A549 (cell line): ENCODE data around the gene SLIT3. TPM values are rescaled to one million over a fixed set of nuclear protein-coding genes. Genes with fewer than 3 reads are reported as not detected.

Source experiments
- ATAC-seq, 2 experiments: fragments of 200-7000 bp in 1 of 2; fragments of >200 bp in 1 of 2; cut with Nextera tagmentation in 1 of 2; cut with Tn5 transposase in 1 of 2; 3 replicates each; pipeline versions ENCODE4 v1.8.0 to v1.9.1; 2018 to 2020; ENCODE audit warnings: mild to moderate bottlenecking in 1 of 2, moderate library complexity in 1 of 2
- CTCF ChIA-PET: fragments of 300-600 bp; sonication (Branson Sonifier 250); formaldehyde crosslinking; extraction: SDS; loops from one replicate; lab custom pipeline; 2021; ENCODE audit warnings: antibody characterized with exemption, inconsistent platforms; lab: Yijun Ruan, JAX
- POLR2A ChIA-PET: fragments of 350-600 bp; formaldehyde crosslinking; extraction: SDS; loops from one replicate; lab custom pipeline; 2021; ENCODE audit warnings: antibody characterized with exemption, inconsistent platforms; lab: Yijun Ruan, JAX
- DNase-seq, 2 experiments: peaks; one replicate each; pipeline versions ENCODE4 v3.0.0 to v3.0.0-alpha.2; 2011 to 2016; ENCODE audit warnings: low read depth in 1 of 2, low spot score in 1 of 2
- FAIRE-seq: peaks from 2 replicates; lab custom pipeline; 2011; peaks lifted over from hg19 to GRCh38; lab: Jason Lieb, UNC
- H3K27ac ChIP-seq, 2 experiments: fragments of >200 bp; sonication (Bioruptor Twin); formaldehyde crosslinking; 3 replicates each; pipeline ENCODE4 v1.5.1; 2016 to 2017
- H3K4me1 ChIP-seq: fragments of >200 bp; sonication (Bioruptor Twin); formaldehyde crosslinking; 3 replicates; pipeline ENCODE4 v1.6.1; 2016
- H3K4me2 ChIP-seq: fragments of >200 bp; sonication (Bioruptor Twin); formaldehyde crosslinking; 3 replicates; pipeline ENCODE4 v1.6.1; 2016
- H3K4me3 ChIP-seq: fragments of >200 bp; sonication (Bioruptor Twin); formaldehyde crosslinking; 3 replicates; pipeline ENCODE4 v1.5.1; 2016
- H3K9me3 ChIP-seq: fragments of >200 bp; sonication (Bioruptor Twin); formaldehyde crosslinking; 3 replicates; pipeline ENCODE4 v1.6.1; 2016
- ATOH8 ChIP-seq: fragments of 250-450 bp; sonication (Bioruptor Pico); IDR thresholded peaks from 2 replicates; pipeline ENCODE4 v1.5.0; 2020; ENCODE audit warnings: low read depth, mild to moderate bottlenecking, moderate library complexity
- BHLHE40 ChIP-seq: IDR thresholded peaks from 2 replicates; pipeline ENCODE4 v1.6.1; 2012; ENCODE audit warnings: low read depth, low read length, inconsistent platforms
- CHD2 ChIP-seq: fragments of 150-350 bp; IDR thresholded peaks from 2 replicates; pipeline ENCODE4 v1.6.1; 2014; ENCODE audit warnings: low read length; ENCODE audit not compliant: partially characterized antibody
- ELK1 ChIP-seq: fragments of 150-350 bp; IDR thresholded peaks from 2 replicates; pipeline ENCODE4 v1.6.1; 2014; ENCODE audit warnings: low read depth, mild to moderate bottlenecking, low read length
- ESRRA ChIP-seq: fragments of 150-350 bp; IDR thresholded peaks from 2 replicates; pipeline ENCODE4 v1.6.1; 2014; ENCODE audit warnings: mild to moderate bottlenecking, low read length, borderline replicate concordance
- FOSL2 ChIP-seq, 2 experiments: fragments of 450-650 bp in 1 of 2; fragments of >200 bp in 1 of 2; sonication (Bioruptor Twin) in 1 of 2; formaldehyde crosslinking; IDR thresholded peaks; 2 replicates each; pipeline versions ENCODE4 v1.5.0 to v1.6.1; 2016 to 2020; ENCODE audit warnings: mild to moderate bottlenecking in 1 of 2, moderate library complexity in 1 of 2
- GATA3 ChIP-seq: IDR thresholded peaks from 2 replicates; pipeline ENCODE4 v1.6.1; 2012; ENCODE audit warnings: borderline replicate concordance
- JUN ChIP-seq, 2 experiments: fragments of >200 bp; sonication (Bioruptor Twin); formaldehyde crosslinking; IDR thresholded peaks; 2 replicates in 1 of 2; 3 replicates in 1 of 2; pipeline ENCODE4 v1.6.1; 2016 to 2017
- KDM5A ChIP-seq: fragments of 200-600 bp; sonication (generic); IDR thresholded peaks from 2 replicates; pipeline ENCODE4 v1.6.1; 2016; ENCODE audit warnings: antibody characterized with exemption, mild to moderate bottlenecking
- MYC ChIP-seq: IDR thresholded peaks from 2 replicates; pipeline ENCODE4 v1.6.1; 2012; ENCODE audit warnings: mild to moderate bottlenecking, inconsistent platforms, low read length, improper control_type of control experiment, borderline replicate concordance
- NPAS2 ChIP-seq: fragments of 250-450 bp; sonication (Bioruptor Pico); IDR thresholded peaks from 2 replicates; pipeline ENCODE4 v1.8.0; 2022; ENCODE audit warnings: mild to moderate bottlenecking, moderate library complexity, borderline replicate concordance
- NR3C1 ChIP-seq: fragments of >200 bp; sonication (Bioruptor Twin); formaldehyde crosslinking; IDR thresholded peaks from 3 replicates; pipeline ENCODE4 v1.6.1; 2017
- PHF8 ChIP-seq: fragments of 200-600 bp; sonication (generic); IDR thresholded peaks from 2 replicates; pipeline ENCODE4 v1.6.1; 2016; ENCODE audit warnings: low read depth, mild to moderate bottlenecking, antibody characterized with exemption, moderate library complexity, borderline replicate concordance
- POLR2A ChIP-seq: IDR thresholded peaks from 2 replicates; pipeline ENCODE4 v1.6.1; 2012; ENCODE audit warnings: mild to moderate bottlenecking, low read length
- RAD21 ChIP-seq, 2 experiments: fragments of >200 bp in 1 of 2; sonication (Bioruptor Twin) in 1 of 2; formaldehyde crosslinking in 1 of 2; IDR thresholded peaks in 1 of 2; conservative IDR thresholded peaks in 1 of 2; 2 replicates in 1 of 2; 3 replicates in 1 of 2; pipeline ENCODE4 v1.6.1; 2012 to 2018; ENCODE audit warnings: inconsistent platforms in 1 of 2
- RARB ChIP-seq: fragments of 250-450 bp; sonication (Bioruptor Pico); IDR thresholded peaks from 2 replicates; pipeline ENCODE4 v1.8.0; 2021; ENCODE audit warnings: mild to moderate bottlenecking, moderate library complexity
- SMC3 ChIP-seq: fragments of >200 bp; sonication (Bioruptor Twin); formaldehyde crosslinking; IDR thresholded peaks from 3 replicates; pipeline ENCODE4 v1.6.1; 2018; ENCODE audit warnings: inconsistent platforms
- USF2 ChIP-seq: fragments of 450-650 bp; IDR thresholded peaks from 2 replicates; pipeline ENCODE4 v1.6.1; 2014; ENCODE audit warnings: antibody characterized with exemption
- ZC3H11A ChIP-seq: fragments of 450-650 bp; IDR thresholded peaks from 2 replicates; pipeline ENCODE4 v1.6.1; 2014; ENCODE audit warnings: antibody characterized with exemption, mild to moderate bottlenecking
- ZNF302 ChIP-seq: fragments of 250-450 bp; sonication (Bioruptor Pico); IDR thresholded peaks from 2 replicates; pipeline ENCODE4 v1.9.0; 2021; ENCODE audit warnings: inconsistent platforms, mild to moderate bottlenecking, moderate library complexity
- ZSCAN20 ChIP-seq: fragments of 250-450 bp; sonication (Bioruptor Pico); IDR thresholded peaks from 2 replicates; pipeline ENCODE4 v1.8.0; 2022; ENCODE audit warnings: mild to moderate bottlenecking, moderate library complexity
- WGBS: methylation state at CpG from one replicate; pipeline ENCODE4 v1.1.6; 2017; ENCODE audit errors: missing lambda C conversion rate; 5-methylcytosine and 5-hydroxymethylcytosine counted together
- polyA plus RNA-seq, 4 experiments: library from polyadenylated mRNA; depleted of rRNA in 3 of 4; stranded (reverse); fragments of >200 nt; fragmentation: RNase III in 1 of 4; extraction: RNeasy Plus Mini Kit Qiagen cat#74134 plus additional on column Dnase treatment in 1 of 4; gene quantifications; 2 replicates in 3 of 4; 3 replicates in 1 of 4; pipeline ENCODE4 v1.2.3, GENCODE V29; 2011 to 2017
- TF ChIP-seq, protein P1 (sequence below): fragments of 200-600 bp; sonication (generic); IDR thresholded peaks from 2 replicates; pipeline ENCODE4 v1.6.1; 2016; ENCODE audit warnings: antibody characterized with exemption, mild to moderate bottlenecking, moderate library complexity
- TF ChIP-seq, protein P2 (sequence below): fragments of >200 bp; sonication (Bioruptor Twin); formaldehyde crosslinking; IDR thresholded peaks from 3 replicates; pipeline ENCODE4 v1.5.1; 2016
- TF ChIP-seq, protein P3 (sequence below): fragments of >200 bp; sonication (Bioruptor Twin); formaldehyde crosslinking; IDR thresholded peaks from 3 replicates; pipeline ENCODE4 v1.6.1; 2016

The SLIT3 gene
- polyA plus RNA-seq, 2 of the 4 experiments (the other 2 are of a cell fraction), result 12.7 to 22.9 TPM

DNA sequence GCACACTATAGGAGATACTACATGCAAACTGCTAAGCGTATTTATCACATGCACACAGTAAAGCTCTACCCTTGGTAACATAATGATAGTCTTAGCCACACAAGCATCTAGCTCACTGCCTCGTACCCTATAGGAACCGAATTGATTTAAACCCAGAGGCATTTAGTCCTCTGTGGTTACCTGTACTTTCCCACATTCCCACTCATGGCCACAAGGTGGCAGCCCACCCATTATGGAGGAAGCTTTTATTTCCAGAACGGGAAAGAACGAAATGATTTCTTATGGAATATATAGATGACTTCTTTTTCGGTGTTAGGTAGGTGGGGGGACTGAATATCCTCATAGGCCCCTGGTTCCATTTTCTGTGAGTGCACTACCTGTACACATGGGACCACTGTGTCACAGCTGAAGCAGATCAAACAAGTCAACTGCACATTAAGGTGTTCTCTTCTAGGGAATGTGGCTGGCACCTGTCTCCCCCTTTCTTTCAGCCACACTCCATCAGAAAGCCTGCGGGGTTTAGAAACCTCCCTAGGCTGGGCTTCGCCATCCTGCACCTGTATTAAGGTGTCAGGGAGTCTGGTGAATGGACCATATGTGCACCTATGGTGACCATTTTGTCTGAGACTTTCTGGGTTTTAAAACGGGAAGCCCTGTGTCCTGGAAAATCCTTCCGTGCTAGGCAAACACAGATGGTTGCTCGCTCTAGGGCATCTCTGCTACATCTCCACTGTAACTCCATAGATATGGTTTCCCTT lies 313.2 kb downstream of the SLIT3 start:
- Histone ChIP-seq H3K27ac (peak overlapping the region; percentile 39 to 61; a peak in 5 of 6 replicates), H3K4me3 (no peak overlapping the region), H3K9me3 (no peaks in the 10 kb centered on the region), H3K4me2 (peak overlapping the region; percentile 70), H3K4me1 (peaks cover 52% of the 10 kb centered on the region)
- POLR2A ChIA-PET, result interaction anchor here (0.6 kb wide), 1 partner anchor 322 kb away, joined by 12 read pairs; no protein-coding TSS in a partner anchor
- FAIRE-seq (no peak), ATAC-seq (peak; percentile 62 to 81), DNase-seq (peak; percentile 51 to 66)
- CTCF ChIA-PET, result interaction anchor here (0.6 to 8.1 kb wide), 95 partner anchors 8 to 718 kb away, joined by 3 to 96 read pairs (median 4); partner anchors contain the start of genes SLIT3 and SPDL1
- TF ChIP-seq, protein P1, sequence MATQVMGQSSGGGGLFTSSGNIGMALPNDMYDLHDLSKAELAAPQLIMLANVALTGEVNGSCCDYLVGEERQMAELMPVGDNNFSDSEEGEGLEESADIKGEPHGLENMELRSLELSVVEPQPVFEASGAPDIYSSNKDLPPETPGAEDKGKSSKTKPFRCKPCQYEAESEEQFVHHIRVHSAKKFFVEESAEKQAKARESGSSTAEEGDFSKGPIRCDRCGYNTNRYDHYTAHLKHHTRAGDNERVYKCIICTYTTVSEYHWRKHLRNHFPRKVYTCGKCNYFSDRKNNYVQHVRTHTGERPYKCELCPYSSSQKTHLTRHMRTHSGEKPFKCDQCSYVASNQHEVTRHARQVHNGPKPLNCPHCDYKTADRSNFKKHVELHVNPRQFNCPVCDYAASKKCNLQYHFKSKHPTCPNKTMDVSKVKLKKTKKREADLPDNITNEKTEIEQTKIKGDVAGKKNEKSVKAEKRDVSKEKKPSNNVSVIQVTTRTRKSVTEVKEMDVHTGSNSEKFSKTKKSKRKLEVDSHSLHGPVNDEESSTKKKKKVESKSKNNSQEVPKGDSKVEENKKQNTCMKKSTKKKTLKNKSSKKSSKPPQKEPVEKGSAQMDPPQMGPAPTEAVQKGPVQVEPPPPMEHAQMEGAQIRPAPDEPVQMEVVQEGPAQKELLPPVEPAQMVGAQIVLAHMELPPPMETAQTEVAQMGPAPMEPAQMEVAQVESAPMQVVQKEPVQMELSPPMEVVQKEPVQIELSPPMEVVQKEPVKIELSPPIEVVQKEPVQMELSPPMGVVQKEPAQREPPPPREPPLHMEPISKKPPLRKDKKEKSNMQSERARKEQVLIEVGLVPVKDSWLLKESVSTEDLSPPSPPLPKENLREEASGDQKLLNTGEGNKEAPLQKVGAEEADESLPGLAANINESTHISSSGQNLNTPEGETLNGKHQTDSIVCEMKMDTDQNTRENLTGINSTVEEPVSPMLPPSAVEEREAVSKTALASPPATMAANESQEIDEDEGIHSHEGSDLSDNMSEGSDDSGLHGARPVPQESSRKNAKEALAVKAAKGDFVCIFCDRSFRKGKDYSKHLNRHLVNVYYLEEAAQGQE, result no peak
- no peak for TF ChIP-seq GATA3
- TF ChIP-seq JUN (IDR thresholded peaks at IDR 0.05), result no peak
- TF ChIP-seq CHD2, result no peak
- TF ChIP-seq NPAS2 (CRISPR knock-in tag), result no peak
- no peak for TF ChIP-seq PHF8
- no peak for TF ChIP-seq USF2
- TF ChIP-seq, protein P2, sequence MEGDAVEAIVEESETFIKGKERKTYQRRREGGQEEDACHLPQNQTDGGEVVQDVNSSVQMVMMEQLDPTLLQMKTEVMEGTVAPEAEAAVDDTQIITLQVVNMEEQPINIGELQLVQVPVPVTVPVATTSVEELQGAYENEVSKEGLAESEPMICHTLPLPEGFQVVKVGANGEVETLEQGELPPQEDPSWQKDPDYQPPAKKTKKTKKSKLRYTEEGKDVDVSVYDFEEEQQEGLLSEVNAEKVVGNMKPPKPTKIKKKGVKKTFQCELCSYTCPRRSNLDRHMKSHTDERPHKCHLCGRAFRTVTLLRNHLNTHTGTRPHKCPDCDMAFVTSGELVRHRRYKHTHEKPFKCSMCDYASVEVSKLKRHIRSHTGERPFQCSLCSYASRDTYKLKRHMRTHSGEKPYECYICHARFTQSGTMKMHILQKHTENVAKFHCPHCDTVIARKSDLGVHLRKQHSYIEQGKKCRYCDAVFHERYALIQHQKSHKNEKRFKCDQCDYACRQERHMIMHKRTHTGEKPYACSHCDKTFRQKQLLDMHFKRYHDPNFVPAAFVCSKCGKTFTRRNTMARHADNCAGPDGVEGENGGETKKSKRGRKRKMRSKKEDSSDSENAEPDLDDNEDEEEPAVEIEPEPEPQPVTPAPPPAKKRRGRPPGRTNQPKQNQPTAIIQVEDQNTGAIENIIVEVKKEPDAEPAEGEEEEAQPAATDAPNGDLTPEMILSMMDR, result peak; percentile 99
- TF ChIP-seq ATOH8 (CRISPR knock-in tag), result no peak
- peak; percentile 95 to 97 for TF ChIP-seq RAD21 (conservative IDR thresholded peaks at IDR 0.05 in 1 of 2, IDR thresholded peaks at IDR 0.05 in 1 of 2)
- TF ChIP-seq KDM5A, result no peak
- TF ChIP-seq RARB (CRISPR knock-in tag), result no peak
- no peak for TF ChIP-seq ZSCAN20 (CRISPR knock-in tag)
- TF ChIP-seq SMC3, result peak; percentile 98
- TF ChIP-seq POLR2A, result no peak
- no peak for TF ChIP-seq BHLHE40
- TF ChIP-seq FOSL2 (IDR thresholded peaks at IDR 0.05), result no peak
- TF ChIP-seq FOSL2 (CRISPR knock-in tag; IDR thresholded peaks at IDR 0.05), result no peak
- TF ChIP-seq ESRRA, result no peak
- no peak for TF ChIP-seq NR3C1
- no peak for TF ChIP-seq ZNF302
- no peak for TF ChIP-seq ELK1
- TF ChIP-seq, protein P3, sequence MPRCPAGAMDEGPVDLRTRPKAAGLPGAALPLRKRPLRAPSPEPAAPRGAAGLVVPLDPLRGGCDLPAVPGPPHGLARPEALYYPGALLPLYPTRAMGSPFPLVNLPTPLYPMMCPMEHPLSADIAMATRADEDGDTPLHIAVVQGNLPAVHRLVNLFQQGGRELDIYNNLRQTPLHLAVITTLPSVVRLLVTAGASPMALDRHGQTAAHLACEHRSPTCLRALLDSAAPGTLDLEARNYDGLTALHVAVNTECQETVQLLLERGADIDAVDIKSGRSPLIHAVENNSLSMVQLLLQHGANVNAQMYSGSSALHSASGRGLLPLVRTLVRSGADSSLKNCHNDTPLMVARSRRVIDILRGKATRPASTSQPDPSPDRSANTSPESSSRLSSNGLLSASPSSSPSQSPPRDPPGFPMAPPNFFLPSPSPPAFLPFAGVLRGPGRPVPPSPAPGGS, result no peak
- no peak for TF ChIP-seq MYC
- TF ChIP-seq ZC3H11A, result no peak
- WGBS, result 28% methylated on average over 11 of the region's 11 CpGs
